ENCODE data around the gene SLC17A8.
"Not testable (repeated sequence)": the region's sequence is repeated elsewhere in the genome, so short reads cannot be mapped to it uniquely, and the experiment has no call there.

The SLC17A8 gene

DNA sequence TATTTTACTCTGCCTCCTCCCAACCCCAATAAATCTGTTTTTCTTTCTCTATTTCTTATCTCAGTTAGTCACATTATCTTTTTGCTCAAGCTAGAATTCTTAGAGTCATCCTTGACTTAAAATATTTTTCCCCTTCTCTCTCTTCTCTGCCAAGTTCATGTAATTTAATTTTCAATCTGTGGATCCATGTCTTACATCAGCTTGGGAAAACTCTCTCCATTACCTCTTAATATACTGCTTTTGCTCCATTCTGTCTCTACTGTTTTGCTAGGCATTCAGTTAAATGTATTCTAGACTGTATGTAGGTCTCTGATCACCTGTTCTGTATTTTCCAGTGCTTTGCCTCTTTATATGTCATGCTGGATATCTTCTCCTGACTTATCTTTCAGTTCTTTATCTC, 65.8 kb downstream of the SLC17A8 start:
- no peak for DNase-seq (ENCODE audit: low read depth in 1 of 2, low spot score in 1 of 2)

DNA sequence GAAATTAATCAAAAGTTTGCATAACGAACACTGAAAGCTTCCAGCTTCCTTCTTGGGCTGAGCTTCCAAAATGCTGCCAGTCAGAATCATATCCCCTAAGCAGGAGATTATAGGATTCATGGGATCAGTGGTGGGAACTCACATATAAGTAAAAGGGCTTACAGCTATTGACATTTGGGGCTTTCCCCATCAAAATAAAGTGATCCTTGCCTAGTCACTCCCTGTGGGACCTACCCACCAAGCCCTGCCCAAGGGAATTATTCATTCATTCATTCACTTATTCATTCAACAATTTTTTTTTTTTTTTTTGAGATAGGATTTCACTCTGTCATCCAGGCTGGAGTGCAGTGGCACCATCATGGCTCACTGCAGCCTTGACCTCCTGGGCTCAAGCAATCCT, 69.3 kb downstream of the SLC17A8 start:
- DNase-seq (ENCODE audit: low read depth in 1 of 2, low spot score in 1 of 2) = no peak

DNA sequence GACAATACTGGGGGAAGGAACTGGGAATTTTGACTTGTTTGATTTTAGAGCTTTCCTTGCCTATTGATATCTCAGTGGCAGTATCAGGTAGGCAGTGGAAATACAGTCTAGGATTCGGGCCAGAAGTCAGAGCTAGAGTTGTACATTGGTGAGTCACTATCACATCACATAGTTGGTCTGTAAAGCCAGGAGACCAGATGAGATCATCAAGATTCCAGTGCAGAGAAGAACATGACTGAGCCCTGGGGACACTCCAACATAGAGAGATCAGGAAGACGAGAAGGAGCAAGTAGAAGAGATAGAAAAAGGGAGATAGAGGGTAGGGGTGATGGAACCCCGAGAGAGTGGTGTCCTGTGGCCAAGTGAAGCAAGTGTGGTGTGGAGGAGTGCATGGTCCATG, 70.2 kb downstream of the SLC17A8 start:
- no peak for DNase-seq (ENCODE audit: low read depth in 1 of 2, low spot score in 1 of 2)

DNA sequence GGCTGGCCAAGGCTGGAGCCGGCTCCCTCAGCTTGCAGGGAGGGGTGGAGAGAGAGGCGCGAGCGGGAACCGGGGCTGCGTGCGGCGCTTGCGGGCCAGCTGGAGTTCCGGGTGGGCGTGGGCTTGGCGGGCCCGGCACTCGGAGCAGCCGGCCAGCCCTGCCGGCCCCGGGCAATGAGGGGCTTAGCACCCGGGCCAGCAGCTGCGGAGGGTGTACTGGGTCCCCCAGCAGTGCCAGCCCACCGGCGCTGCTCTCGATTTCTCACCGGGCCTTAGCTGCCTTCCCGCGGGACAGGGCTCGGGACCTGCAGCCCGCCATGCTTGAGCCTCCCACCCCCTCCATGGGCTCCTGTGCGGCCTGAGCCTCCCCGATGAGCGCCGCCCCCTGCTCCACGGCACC, 73.4 kb downstream of the SLC17A8 start:
- DNase-seq (ENCODE audit: low read depth in 1 of 2, low spot score in 1 of 2) = not testable (repeated sequence)

DNA sequence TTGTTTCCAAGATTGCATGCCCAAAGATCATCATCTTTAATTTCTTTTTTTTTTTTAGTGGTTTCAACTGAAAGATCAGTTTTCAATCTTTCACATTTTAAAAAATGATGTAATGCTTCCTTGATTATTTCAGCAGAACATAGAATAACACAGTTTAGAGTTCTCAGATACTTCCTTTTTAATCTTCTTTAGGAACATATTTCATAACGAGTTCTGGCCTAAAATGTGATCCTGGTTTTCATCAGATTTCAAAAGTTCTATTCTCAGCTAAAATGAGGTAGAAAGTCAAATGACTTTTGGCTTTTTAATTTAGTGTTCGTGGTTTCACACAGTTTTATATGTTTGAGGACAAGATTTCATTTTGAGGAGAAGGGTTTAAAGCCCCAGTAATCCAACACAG, 76.8 kb downstream of the SLC17A8 start:
- no peak for DNase-seq (ENCODE audit: low read depth in 1 of 2, low spot score in 1 of 2)

DNA sequence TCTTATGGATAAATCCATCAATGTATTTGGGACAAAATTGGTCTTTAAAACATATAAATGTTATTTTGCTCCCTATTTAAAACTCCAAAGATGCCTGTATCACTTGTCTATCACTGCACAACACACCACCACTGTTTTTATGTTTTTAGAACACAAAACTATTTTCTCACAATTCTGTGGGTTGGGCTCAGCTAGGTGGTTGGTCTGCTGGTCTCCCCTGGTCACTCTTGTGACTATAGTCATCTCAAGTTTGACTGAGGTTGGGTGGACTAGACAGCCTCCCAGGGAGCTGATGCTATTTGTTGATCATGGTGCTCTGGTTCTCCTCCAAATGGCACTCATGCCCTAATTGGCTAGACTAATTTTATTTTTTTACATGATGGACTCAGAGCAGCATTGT, 77.3 kb downstream of the SLC17A8 start:
- DNase-seq (ENCODE audit: low read depth in 1 of 2, low spot score in 1 of 2) = no peak

DNA sequence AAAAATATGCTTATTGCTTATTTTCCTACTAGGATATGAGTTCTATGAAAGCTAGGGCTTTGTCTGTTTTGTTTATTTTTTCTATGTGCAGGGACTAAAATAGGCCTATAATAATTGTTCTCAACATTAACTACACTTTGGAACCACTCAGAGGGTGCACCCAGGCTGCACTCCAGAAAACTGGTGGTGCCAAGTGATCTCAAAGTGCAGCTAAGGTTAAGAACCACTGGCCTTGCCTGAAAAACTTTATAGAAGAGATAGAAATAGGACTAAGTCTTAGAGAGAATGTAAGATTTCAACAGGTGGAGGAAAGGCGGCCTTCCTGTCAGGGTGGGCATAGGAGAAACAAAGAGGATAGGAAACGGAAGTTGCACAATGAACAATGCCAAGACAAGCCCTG, 79.1 kb downstream of the SLC17A8 start:
- no peak for DNase-seq (ENCODE audit: low read depth in 1 of 2, low spot score in 1 of 2)

DNA sequence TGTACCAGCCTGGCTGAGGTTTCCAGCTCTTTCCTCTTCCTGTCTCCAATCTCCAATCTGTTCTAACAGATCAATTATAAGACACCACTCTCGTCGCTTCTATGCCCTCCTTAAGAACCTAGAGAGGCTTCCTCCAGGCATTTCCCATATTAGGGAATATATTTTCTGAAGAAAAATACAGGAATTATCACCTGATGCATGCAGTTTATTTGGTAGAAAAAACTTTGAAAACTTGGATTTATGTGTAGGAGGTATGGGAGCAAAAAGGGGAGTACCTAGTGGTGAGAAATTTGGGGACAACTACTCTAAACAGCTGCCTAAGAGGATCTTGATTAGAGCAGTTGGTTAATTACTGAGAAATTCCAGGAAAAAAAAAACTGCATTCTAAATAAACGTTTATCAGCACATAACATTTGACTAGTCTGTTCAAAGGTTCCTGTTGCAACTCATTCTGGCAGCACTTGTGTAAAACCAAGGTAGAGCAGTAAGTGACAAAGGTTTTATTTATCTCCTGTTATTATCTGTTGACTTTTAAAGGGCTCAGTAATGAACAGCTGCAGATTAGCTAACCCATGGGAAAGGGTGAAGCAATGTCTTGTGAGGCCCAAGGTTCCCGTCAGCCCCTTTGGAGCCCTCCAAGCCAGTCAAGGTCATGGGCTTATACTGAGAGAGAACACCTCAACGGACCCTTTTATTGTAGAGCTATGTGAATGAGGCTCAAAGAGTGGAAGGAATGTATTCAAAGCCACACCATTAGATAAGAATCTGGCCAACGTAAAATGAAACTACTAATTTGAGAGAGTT, 80.4 kb downstream of the SLC17A8 start:
- DNase-seq (ENCODE audit: low read depth in 1 of 2, low spot score in 1 of 2) = no peak

DNA sequence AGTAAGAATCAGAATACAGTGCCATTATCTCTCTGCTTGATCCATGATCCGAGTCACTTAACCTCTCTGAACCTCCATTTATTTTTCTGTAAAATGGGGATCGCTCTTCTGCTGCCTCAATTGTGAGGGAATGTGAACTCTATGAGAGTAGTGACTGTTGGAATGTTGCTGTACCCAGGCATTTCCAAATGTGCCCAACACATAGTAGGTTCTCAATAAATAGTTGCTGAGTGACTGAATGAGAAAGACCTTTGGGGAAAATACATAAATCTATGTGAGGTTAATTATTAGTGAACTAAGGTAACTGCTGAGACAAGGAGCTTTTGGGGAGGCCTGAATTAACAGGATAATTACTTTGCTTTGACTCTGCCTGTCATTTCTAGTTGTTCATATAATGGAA, 82.9 kb downstream of the SLC17A8 start:
- DNase-seq (ENCODE audit: low read depth in 1 of 2, low spot score in 1 of 2) = no peak

DNA sequence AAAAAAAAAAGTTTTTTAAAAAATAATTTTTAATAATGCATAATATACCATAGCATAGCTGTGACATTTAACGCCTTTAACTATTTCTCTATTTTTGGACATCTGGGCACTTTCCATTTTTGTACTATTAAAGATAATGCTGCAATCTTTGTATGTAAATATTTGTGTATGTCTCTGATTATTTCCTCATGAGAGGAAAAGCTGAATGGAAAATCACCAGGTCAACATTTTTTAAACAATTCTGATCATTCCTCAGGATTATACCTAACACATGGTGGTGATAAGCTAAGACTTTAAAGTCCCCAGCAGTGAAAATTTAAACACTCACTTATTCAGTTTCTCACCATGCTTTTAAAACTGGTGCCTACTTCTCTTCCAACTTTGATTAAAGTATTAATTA, 85.5 kb downstream of the SLC17A8 start:
- no peak for DNase-seq (ENCODE audit: low read depth in 1 of 2, low spot score in 1 of 2)

DNA sequence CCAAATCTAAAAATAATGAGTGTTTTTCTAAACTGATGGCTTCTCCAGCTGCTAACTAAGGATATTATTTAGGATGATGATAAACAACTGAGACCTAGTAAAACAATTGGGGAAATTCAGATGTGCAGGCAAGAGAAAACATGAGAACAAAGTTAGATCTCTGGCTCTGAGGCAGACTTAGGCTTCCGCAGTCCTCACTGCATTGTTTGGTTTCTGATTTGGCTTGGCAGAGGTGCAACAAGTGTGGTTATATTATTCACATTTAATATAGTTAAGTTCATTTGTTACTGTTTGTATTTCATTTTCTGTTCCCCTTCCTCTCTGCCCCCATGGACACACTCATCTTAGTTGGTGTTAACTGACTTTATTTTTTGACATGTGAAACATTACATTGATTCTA, 86.6 kb downstream of the SLC17A8 start:
- DNase-seq (ENCODE audit: low read depth in 1 of 2, low spot score in 1 of 2) = no peak

DNA sequence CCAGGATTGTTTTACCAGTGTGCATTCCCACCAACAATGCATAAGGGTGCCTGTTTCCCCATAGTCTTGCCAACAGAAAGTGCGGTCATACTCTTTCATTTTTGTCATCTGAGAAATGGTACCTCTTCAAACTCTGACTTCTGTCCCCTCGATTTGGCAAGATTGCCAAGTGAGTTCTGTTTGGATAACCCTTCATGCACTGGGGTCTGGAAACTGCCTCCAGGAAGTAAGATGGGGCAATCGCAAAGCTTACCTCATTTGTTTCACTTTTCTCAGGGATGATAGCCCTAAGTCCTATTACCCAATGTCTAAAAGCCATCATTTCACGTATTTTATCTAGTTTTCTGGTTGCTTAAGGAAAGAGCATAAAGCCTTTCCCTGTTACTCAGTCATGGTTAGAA, 88.2 kb downstream of the SLC17A8 start:
- DNase-seq (ENCODE audit: low read depth in 1 of 2, low spot score in 1 of 2) = no peak

DNA sequence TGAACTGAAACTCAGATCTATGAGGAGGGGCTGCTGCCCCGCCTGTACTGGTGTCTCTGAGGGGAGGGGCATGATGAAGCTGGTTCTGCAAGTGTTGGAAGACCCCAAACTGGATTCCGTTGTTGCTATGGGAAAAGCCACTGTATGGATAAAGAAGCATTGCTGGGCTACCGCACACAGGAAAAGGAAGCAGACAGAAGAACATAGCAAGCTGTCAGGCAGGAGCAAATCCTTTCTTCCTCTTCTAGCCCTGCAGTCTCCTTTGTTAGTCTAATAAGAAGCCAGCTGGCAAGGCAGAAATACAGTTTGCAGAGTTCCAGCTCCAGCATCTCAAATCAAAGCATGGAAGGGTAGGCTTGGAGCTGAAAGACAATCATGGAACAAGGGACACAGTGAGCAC, 90.5 kb downstream of the SLC17A8 start:
- no peak for DNase-seq (ENCODE audit: low read depth in 1 of 2, low spot score in 1 of 2)

DNA sequence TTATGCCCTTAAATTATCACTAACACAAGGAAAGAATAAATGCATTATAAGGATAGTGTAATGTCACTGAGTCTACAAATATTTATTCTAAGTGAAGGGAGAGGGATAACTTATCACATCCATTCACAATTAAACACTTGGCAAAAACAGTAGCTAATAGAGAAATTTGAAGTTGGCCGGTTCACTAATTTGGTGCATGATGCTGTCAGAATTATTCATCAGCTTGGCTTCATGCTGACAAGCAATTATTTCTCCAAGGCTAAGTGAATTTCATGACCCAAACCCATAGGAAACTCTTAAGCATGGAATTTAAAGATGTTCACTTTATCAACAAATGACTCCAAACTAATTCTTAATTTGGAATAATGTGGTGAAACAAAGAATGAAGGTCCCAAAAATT, 91.8 kb downstream of the SLC17A8 start:
- no peak for DNase-seq (ENCODE audit: low read depth in 1 of 2, low spot score in 1 of 2)

DNA sequence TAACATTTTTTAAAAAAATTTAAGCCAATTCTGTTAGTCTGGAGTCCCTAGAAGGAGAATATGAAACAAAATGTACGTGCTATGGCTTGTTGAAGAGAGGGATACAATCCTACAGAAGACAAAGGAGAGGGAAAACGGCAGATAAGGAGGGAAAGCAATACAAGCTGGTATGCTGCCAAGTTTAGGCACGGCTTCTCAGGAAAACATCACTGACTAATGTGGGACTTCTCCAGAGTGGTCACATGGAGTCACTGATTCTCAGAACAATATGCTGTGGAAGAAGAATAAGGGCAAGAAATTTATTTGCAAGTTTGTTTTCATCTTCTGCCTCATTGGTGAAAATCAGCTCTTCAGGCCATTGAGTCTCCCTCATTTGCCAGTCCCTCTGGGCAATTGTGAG, 93.9 kb downstream of the SLC17A8 start:
- DNase-seq (ENCODE audit: low read depth in 1 of 2, low spot score in 1 of 2) = no peak

DNA sequence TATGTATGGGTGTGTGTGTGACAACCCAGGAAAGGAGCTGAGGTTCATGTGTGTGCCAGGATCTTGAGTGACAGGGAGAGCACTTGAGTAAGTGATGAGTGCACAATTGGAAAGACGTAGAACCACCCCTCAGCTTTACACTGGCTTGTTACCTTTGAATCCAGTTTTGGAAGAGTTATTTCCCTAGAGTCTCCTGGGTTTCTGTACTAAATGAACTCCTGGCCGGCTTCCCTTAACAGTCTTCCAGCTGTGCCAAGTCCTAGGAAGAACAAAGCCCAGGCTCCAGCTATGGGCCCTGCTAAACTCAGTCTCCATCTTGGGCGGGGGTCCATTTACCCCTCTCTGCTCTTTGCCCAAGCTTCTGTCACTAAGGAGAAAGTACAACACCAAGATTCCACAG, 97.1 kb downstream of the SLC17A8 start:
- DNase-seq (ENCODE audit: low read depth in 1 of 2, low spot score in 1 of 2) = no peak

DNA sequence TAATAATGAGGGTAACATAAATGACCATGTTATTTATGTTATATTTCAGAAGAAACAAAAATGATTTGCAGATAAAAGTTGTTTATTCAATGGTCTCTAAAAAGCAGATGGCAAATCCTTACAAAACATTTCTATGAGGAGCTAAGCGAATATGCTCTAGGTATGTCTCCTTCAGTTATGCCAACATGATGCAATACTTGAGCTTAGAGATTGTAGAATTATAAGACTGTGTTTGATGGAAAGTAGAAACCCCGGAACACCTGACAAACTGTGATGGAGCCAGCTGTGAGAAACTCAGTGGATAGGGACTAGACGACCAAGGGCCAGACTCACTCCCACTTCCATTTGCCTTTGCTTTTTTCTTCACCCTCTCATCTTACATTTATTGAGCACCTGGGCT, 99.0 kb downstream of the SLC17A8 start:
- no peak for DNase-seq (ENCODE audit: low read depth in 1 of 2, low spot score in 1 of 2)

DNA sequence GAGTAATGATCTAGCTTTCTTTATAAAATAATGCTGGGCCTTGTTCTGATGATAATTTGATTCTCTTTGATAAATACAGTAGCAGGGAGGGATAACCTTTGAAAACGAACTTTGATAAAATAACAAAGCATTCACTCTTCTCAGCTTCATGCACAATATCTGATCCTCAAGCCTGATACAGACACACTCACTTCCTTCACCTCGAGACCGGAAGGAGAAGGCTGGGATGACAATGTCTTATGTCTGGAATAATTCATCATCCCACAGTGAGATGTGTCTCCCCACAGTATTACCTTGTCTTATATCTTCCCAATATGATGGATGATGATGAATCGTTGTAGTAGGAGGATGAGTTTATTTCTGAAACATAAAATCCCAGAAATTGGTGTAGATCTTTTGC, 101.3 kb downstream of the SLC17A8 start:
- no peak for DNase-seq (ENCODE audit: low read depth in 1 of 2, low spot score in 1 of 2)

DNA sequence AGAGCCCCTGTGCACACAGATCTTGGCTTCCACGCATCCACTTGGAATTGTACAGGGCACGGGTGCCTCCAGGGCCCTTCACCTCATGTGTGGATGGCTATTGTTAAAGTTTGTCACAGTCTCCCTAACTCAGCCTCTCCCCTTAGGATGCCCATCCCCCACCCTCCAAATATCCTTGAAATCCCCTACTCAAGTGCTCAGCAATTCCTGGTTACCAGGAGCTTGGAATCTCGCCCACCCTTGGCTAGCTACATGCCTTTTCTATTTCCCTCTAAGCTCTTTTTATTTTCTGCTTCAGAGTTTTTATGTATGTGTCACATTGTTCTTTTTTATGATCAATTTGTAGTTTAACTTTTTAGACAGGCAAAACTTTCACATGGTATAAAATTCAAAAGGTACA, 103.8 kb downstream of the SLC17A8 start:
- DNase-seq (ENCODE audit: low read depth in 1 of 2, low spot score in 1 of 2) = no peak

DNA sequence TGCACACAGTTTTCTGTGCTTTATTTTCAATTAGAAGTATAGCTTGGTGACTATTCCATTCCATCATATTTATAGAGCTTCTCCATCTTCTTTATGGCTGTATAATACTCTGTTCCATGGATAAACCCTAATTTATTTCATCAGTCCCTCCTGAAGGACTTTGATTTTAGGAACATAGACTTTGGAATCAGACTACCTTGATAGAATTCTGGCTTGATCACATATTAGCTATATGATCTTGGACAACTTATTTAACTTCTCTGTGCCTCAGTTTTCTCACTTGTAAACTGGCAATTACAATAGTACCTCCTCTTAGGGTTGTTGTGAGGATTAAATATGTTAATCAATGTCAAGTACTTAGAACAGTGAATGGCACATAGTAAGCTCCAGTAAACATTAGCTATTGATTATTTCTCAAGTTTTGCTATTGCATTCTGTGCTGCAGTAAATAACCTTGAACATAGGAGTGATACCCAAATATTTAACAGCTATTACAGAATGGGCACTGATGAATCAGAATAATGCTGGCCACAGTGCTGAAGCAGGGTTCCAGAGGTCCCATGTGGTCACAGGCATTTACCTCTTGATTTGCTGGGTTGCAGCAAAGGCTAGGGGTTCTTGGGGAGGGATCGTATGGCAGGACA, 104.6 kb downstream of the SLC17A8 start:
- no peak for DNase-seq (ENCODE audit: low read depth in 1 of 2, low spot score in 1 of 2)

DNA sequence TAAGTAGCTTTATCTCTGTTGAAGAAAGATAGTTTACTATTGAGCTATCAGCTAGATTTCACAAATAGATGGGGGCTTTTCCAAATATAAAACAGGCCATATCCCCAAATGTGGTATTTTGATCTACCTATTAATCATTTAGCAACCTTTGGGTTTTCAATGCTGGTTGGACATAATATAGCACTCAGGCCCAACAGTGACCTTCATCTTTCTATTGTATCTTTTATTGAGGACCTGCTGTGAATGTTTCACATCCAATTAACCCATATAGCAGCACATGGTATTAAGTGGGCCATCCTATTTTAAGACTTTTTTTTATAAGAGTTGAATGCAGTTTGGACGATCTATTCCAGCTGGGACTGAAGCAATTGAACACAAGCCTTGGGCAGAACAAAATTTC, 106.8 kb downstream of the SLC17A8 start:
- DNase-seq (ENCODE audit: low read depth in 1 of 2, low spot score in 1 of 2) = no peak

DNA sequence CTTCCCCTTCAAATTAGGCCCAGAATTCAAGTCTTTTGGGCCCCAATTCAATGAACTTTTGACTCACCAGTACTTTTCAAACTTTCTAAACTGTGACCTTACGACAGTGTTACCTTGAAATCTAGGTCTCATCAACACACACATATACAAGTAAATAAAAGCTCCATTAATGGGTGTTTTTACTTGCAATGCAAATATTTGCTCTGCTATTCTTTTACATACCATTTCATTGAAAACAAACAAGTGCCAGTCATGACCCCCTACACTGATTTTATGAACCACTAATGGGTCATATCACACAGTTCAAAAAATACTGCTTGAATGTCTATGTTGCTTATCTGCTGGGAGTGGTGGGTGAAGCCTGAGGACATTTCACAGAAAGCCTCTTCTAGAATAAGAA, 107.7 kb downstream of the SLC17A8 start:
- no peak for DNase-seq (ENCODE audit: low read depth in 1 of 2, low spot score in 1 of 2)

DNA sequence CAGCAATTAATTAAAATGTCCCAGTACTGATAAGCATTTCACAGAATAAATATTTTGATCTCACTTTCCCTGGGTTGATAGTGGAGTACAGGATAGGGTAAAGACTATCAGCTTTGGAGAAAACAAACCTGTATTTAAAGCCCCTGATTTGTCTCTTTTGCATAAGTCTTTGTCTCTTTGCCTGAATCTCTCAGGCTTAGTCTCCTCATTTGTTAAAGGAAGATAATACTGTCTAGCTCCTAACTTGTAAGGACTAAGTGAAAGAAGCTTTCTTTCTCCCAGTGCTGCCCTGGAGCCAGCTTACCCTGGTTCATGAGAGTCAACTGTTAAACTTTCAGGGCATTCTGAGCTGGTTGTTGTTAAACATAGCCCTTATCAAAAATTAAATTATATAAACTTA, 111.3 kb downstream of the SLC17A8 start:
- no peak for DNase-seq (ENCODE audit: low read depth in 1 of 2, low spot score in 1 of 2)

Data from activated CD4-positive, alpha-beta T cell treated with anti-CD3 and anti-CD28 coated beads, Interleukin-2, amount 50 U/mL, for 24 hours (primary cell).